GM18517 (cell line): ENCODE measurements around the gene LAMTOR3.
"Not testable (repeated sequence)": the region's sequence is repeated elsewhere in the genome, so short reads cannot be mapped to it uniquely, and the experiment has no call there.

Experiments
- ATAC-seq: cut with Tn5 transposase; IDR thresholded peaks from one replicate; pipeline ENCODE4 v1.9.1; 2021; ENCODE audit warnings: mild to moderate bottlenecking, moderate library complexity; ENCODE audit not compliant: unreplicated experiment

LAMTOR3 gene

DNA sequence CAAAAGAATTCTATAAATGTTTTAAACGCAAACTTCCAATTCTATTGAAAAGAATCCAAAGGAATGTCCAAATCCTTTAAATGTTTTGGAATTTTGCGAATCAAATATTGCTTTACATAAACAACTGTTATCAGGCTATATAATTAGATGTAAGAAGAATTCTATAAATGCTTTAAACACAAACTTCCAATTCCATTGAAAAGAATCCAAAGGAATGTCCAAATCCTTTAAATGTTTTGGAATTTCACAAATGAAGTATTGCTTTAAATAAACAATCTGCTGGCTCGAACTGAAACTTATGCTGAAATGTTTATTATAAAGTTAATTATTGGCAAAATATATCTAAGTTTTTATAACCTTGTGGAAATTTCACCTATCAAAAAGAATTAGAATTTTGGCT lies 61.5 kb downstream of the LAMTOR3 start:
- no peak for ATAC-seq

- no peak for ATAC-seq
Measured at GRCh38 chr4:99832321-99832720, 61.9 kb downstream of the LAMTOR3 start.

DNA sequence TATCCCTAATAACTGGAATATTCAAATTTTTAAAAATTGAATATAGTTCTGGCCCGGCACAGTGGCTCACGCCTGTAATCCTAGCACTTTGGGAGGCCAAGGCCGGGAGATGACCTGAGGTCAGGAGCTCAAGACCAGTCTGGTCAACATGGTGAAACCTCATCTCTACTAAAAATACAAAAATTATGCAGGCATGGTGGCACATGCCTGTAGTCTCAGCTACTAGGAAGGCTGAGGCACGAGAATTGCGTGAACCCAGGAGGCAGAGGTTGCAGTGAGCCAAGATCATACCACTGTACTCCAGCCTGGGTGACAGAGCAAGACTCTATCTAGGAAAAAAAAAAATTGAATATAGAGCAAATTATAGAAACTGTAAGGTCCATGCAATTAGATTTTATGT lies 64.2 kb downstream of the LAMTOR3 start:
- ATAC-seq: not testable (repeated sequence)

DNA sequence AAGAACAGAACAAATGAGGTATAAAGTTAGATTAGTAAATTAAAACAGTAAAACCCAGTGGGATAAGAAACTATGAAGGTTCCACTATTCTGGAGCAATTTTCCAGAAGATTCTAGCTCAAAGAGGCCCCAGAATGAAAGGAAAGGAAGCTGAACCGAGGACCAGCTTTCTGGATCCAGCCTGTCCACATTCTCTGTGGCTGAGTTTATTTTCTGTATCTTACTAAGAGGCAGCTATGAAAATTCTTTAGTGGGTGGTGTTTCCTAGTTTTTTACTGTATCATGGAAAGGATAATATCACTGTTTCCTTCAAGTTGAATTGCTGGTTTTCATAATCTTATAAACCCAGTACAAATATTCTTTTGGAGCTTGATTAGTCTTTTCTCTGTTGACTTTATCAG lies 65.8 kb downstream of the LAMTOR3 start:
- ATAC-seq: no peak
